SK-MEL-5 (cell line): ENCODE measurements around the gene SMARCD3. TPM values are rescaled to one million over a fixed set of nuclear protein-coding genes. Genes with fewer than 3 reads are reported as not detected.

ENCODE experiments used
- total RNA-seq: library from RNA; depleted of rRNA; stranded (reverse); fragments of >200 nt; shearing (Covaris generic); gene quantifications from 2 replicates; pipeline ENCODE4 v1.2.3, GENCODE V29; 2014; rRNA removed

The SMARCD3 gene
- total RNA-seq, 1 experiment from 2014 or later: 22.9 TPM

Other genes with a start within 250 kb of the SMARCD3 start
- 0.13 and 0.27 TPM in 2 replicates for gene ATG9B, start 224.2 kb downstream of the SMARCD3 start, total RNA-seq
- 47.9 and 55.7 TPM in 2 replicates for gene ABCB8, start 220.2 kb downstream of the SMARCD3 start, total RNA-seq
- gene ASIC3, start 200.2 kb downstream of the SMARCD3 start, total RNA-seq: 0.42 and 0.93 TPM in 2 replicates
- 80.8 TPM in 2 replicates for gene CDK5, start 190.8 kb downstream of the SMARCD3 start, total RNA-seq
- gene SLC4A2, start 189.1 kb downstream of the SMARCD3 start, total RNA-seq: 286 and 311 TPM in 2 replicates
- gene FASTK, start 167.9 kb downstream of the SMARCD3 start, total RNA-seq: 113 and 130 TPM in 2 replicates
- 38.5 and 38.9 TPM in 2 replicates for gene TMUB1, start 165.2 kb downstream of the SMARCD3 start, total RNA-seq
- gene AGAP3, start 162.2 kb downstream of the SMARCD3 start, total RNA-seq: 79.6 and 84.4 TPM in 2 replicates
- gene GBX1, start 81.0 kb downstream of the SMARCD3 start, total RNA-seq: not detected in 2 replicates
- not detected in 2 replicates for gene ASB10, start 61.4 kb downstream of the SMARCD3 start, total RNA-seq
- gene H2BK1, start 38.2 kb downstream of the SMARCD3 start, total RNA-seq: not detected in 2 replicates
- gene ABCF2, start 21.5 kb downstream of the SMARCD3 start, total RNA-seq: 93.5 and 94.6 TPM in 2 replicates
- gene CHPF2, start 16.2 kb downstream of the SMARCD3 start, total RNA-seq: 44.0 and 45.7 TPM in 2 replicates
- 73.4 and 80.6 TPM in 2 replicates for gene NUB1, start 93.1 kb upstream of the SMARCD3 start, total RNA-seq
- gene WDR86, start 161.3 kb upstream of the SMARCD3 start, total RNA-seq: not detected in 2 replicates
- gene CRYGN, start 191.4 kb upstream of the SMARCD3 start, total RNA-seq: not detected in 2 replicates